ENCODE measurements around the gene DUOX1. TPM values are rescaled to one million over a fixed set of nuclear protein-coding genes. Genes with fewer than 3 reads are reported as not detected.
A peak's percentile ranks its signal among the peaks of the same experiment; 100 is the strongest.

DUOX1 gene
- total and polyA plus RNA-seq, 2 of the 13 experiments (the other 11 are each of a cell fraction or from before 2014, with no cell fraction given) = 0.03 TPM; not detected in 1

GRCh38 chr15:45198337-45199135, 68.7 kb downstream of the DUOX1 start (continued):
- TF ChIP-seq ARID4A (CRISPR knock-in tag; IDR thresholded peaks at IDR 0.05; ENCODE audit: borderline replicate concordance) (peak; percentile 59; the same call in 1 of the 2 replicates), REXO4 (CRISPR knock-in tag; IDR thresholded peaks at IDR 0.05; ENCODE audit: borderline replicate concordance) (no peak), HNRNPLL (IDR thresholded peaks at IDR 0.05; ENCODE audit: low read depth, low read length, poor library complexity, severe bottlenecking) (peak; percentile 70), ZNF720 (CRISPR knock-in tag; IDR thresholded peaks at IDR 0.05) (0 out of 2 replicates have a peak, but pooled peaks have one; percentile 35), MED1 (CRISPR knock-in tag; IDR thresholded peaks at IDR 0.05) (peak; percentile 62), RBM22 (optimal IDR thresholded peaks at IDR 0.05; ENCODE audit: low read length) (peak; percentile 98), MED8 (CRISPR knock-in tag; IDR thresholded peaks at IDR 0.05; ENCODE audit: insufficient replicate concordance) (no peak), IKZF5 (CRISPR knock-in tag; IDR thresholded peaks at IDR 0.05) (peak; percentile 71), ZNF619 (CRISPR knock-in tag; IDR thresholded peaks at IDR 0.05) (peak; percentile 71; the same call in 1 of the 2 replicates), ZSCAN31 (CRISPR knock-in tag; IDR thresholded peaks at IDR 0.05; ENCODE audit: low read depth) (peak; percentile 80), MED13 (CRISPR knock-in tag; IDR thresholded peaks at IDR 0.05) (0 out of 2 replicates have a peak, but pooled peaks have one; percentile 41), TARDBP (CRISPR knock-in tag; IDR thresholded peaks at IDR 0.05) (peak; percentile 78; the same call in 1 of the 2 replicates), TEAD2 (CRISPR knock-in tag; IDR thresholded peaks at IDR 0.05) (no peak), ZNF598 (CRISPR knock-in tag; IDR thresholded peaks at IDR 0.05; ENCODE audit: borderline replicate concordance) (0 out of 2 replicates have a peak, but pooled peaks have one; percentile 29)
